MM.1S (cell line): ENCODE measurements around the gene PHLDB2.

Experiments
- DNase-seq: peaks from one replicate; pipeline ENCODE4 v3.0.0-alpha.2; 2015
- H2AFZ ChIP-seq: fragments of 300-600 bp; sonication (generic); 2 replicates; pipeline ENCODE4 v1.6.0; 2016; ENCODE audit warnings: antibody characterized with exemption, low read length
- H3F3A ChIP-seq: fragments of 300-600 bp; sonication (generic); 2 replicates; pipeline ENCODE4 v1.6.1; 2016; ENCODE audit warnings: mild to moderate bottlenecking, antibody characterized with exemption, low read length, moderate library complexity, mixed read lengths; ENCODE audit not compliant: insufficient read depth
- H3K27ac ChIP-seq: fragments of 300-600 bp; sonication (generic); 2 replicates; pipeline ENCODE4 v1.5.1; 2016; ENCODE audit warnings: mild to moderate bottlenecking, low read length
- H3K27me3 ChIP-seq: fragments of 300-600 bp; sonication (generic); replicated peaks from 2 replicates; pipeline ENCODE4 v1.6.0; 2016; ENCODE audit warnings: low read length; ENCODE audit not compliant: insufficient read depth
- H3K36me3 ChIP-seq: fragments of 300-600 bp; sonication (generic); replicated peaks from 2 replicates; pipeline ENCODE4 v1.6.1; 2016; ENCODE audit warnings: mild to moderate bottlenecking, low read length, mixed read lengths; ENCODE audit not compliant: insufficient read depth
- H3K4me1 ChIP-seq: fragments of 300-600 bp; sonication (generic); 2 replicates; pipeline ENCODE4 v1.6.1; 2016; ENCODE audit warnings: low read length, mixed read lengths
- H3K4me2 ChIP-seq: fragments of 300-600 bp; sonication (generic); 2 replicates; pipeline ENCODE4 v1.6.0; 2016; ENCODE audit warnings: low read depth, low read length
- H3K4me3 ChIP-seq: fragments of 300-600 bp; sonication (generic); 2 replicates; pipeline ENCODE4 v1.5.1; 2016; ENCODE audit warnings: low read length, mixed read lengths
- H3K79me2 ChIP-seq: fragments of 300-600 bp; sonication (generic); 2 replicates; pipeline ENCODE4 v1.6.1; 2016; ENCODE audit warnings: mixed run types, low read length, mixed read lengths
- H3K9ac ChIP-seq: fragments of 300-600 bp; sonication (generic); 2 replicates; pipeline ENCODE4 v1.6.1; 2016; ENCODE audit warnings: low read length, mixed read lengths
- H3K9me2 ChIP-seq: fragments of 300-600 bp; sonication (generic); replicated peaks from 2 replicates; pipeline ENCODE4 v1.6.1; 2016; ENCODE audit warnings: mild to moderate bottlenecking, low read length, mixed read lengths; ENCODE audit not compliant: insufficient read depth
- H3K9me3 ChIP-seq: fragments of 300-600 bp; sonication (generic); replicated peaks from 2 replicates; pipeline ENCODE4 v1.6.1; 2016; ENCODE audit warnings: mild to moderate bottlenecking, low read length, mixed read lengths; ENCODE audit not compliant: insufficient read depth
- H4K20me1 ChIP-seq: fragments of 300-600 bp; sonication (generic); 2 replicates; pipeline ENCODE4 v1.6.1; 2016; ENCODE audit warnings: mild to moderate bottlenecking, low read length, moderate library complexity, mixed read lengths; ENCODE audit not compliant: insufficient read depth
- CTCF ChIP-seq: fragments of 300-600 bp; sonication (generic); IDR thresholded peaks from 2 replicates; pipeline ENCODE4 v1.5.1; 2016; ENCODE audit warnings: antibody characterized with exemption, low read length, mixed read lengths
- EZH2 ChIP-seq: fragments of 300-600 bp; sonication (generic); optimal IDR thresholded peaks from 2 replicates; pipeline ENCODE3; 2017; ENCODE audit warnings: low read depth, mild to moderate bottlenecking, antibody characterized with exemption, low read length, mixed read lengths
- EZH2phosphoT487 ChIP-seq: fragments of 300-600 bp; sonication (generic); IDR thresholded peaks from 2 replicates; pipeline ENCODE4 v1.6.1; 2018; ENCODE audit warnings: antibody characterized with exemption, low read length

PHLDB2 gene

GRCh38 chr3:111859061-111859973, at the start of gene PHLDB2:
TSS of gene PHLDB2 (plus strand) at chr3:111859265. CDS start at chr3:111884078, 24,813 bp downstream.
- H3K9me2 ChIP-seq: no peaks in the 10 kb centered on the region
- no peaks in the 10 kb centered on the region for H3K36me3 ChIP-seq
- H3K27me3 ChIP-seq: peaks cover 43% of the 10 kb centered on the region
- H2AFZ ChIP-seq: peak within 1 kb of the TSS; percentile 47
- peaks cover 6% of the 10 kb centered on the region; the same call in 1 of the 2 replicates for H3K4me1 ChIP-seq
- H3F3A ChIP-seq: peaks cover 13% of the 10 kb centered on the region; the same call in 1 of the 2 replicates
- peak within 1 kb of the TSS; percentile 34; the same call in 1 of the 2 replicates for H3K27ac ChIP-seq
- H3K9ac ChIP-seq: peak within 1 kb of the TSS; percentile 17; the same call in 1 of the 2 replicates
- H4K20me1 ChIP-seq: no peaks in the 10 kb centered on the region
- no peaks in the 10 kb centered on the region for H3K9me3 ChIP-seq
- H3K79me2 ChIP-seq: no peaks in the 10 kb centered on the region
- peak within 1 kb of the TSS; percentile 82 for H3K4me3 ChIP-seq
- H3K4me2 ChIP-seq: peak within 1 kb of the TSS; percentile 85
- TF ChIP-seq EZH2: no peak
- TF ChIP-seq EZH2phosphoT487: no peak
- TF ChIP-seq CTCF: no peak
- peak; percentile 38 for DNase-seq

- no peak overlapping the region for H2AFZ ChIP-seq
- TF ChIP-seq CTCF: no peak
- H3F3A ChIP-seq: no peaks in the 10 kb centered on the region
- H3K9me2 ChIP-seq: no peaks in the 10 kb centered on the region
- no peak for DNase-seq
- H3K79me2 ChIP-seq: no peaks in the 10 kb centered on the region
- H3K9me3 ChIP-seq: no peaks in the 10 kb centered on the region
- H3K27ac ChIP-seq: no peak overlapping the region
- no peaks in the 10 kb centered on the region for H3K4me1 ChIP-seq
- H3K36me3 ChIP-seq: no peaks in the 10 kb centered on the region
- H3K9ac ChIP-seq: no peak overlapping the region
- no peak overlapping the region for H3K4me2 ChIP-seq
- no peaks in the 10 kb centered on the region for H4K20me1 ChIP-seq
- H3K27me3 ChIP-seq: no peaks in the 10 kb centered on the region
- no peak overlapping the region for H3K4me3 ChIP-seq
Measured at GRCh38 chr3:111810909-111811308, 48.2 kb upstream of the PHLDB2 start.

- Histone ChIP-seq H3K4me2 (no peak overlapping the region), H3K4me1 (no peaks in the 10 kb centered on the region), H2AFZ (no peak overlapping the region), H3K9me3 (no peaks in the 10 kb centered on the region), H3F3A (no peaks in the 10 kb centered on the region), H3K4me3 (no peak overlapping the region), H3K27me3 (no peaks in the 10 kb centered on the region), H3K79me2 (no peaks in the 10 kb centered on the region), H3K36me3 (no peaks in the 10 kb centered on the region), H3K9ac (no peak overlapping the region), H4K20me1 (no peaks in the 10 kb centered on the region), H3K27ac (no peak overlapping the region), H3K9me2 (no peaks in the 10 kb centered on the region)
- no peak for DNase-seq
- TF ChIP-seq EZH2phosphoT487: no peak
- TF ChIP-seq EZH2: no peak
- no peak for TF ChIP-seq CTCF
Measured at GRCh38 chr3:111811811-111812210, 47.3 kb upstream of the PHLDB2 start.
